Mesothelial cell of epicardium (in vitro differentiated cells): ENCODE results near the gene DCN. TPM values are rescaled to one million over a fixed set of nuclear protein-coding genes. Genes with fewer than 3 reads are reported as not detected.

ENCODE experiments used
- DNase-seq, 2 experiments: peaks; one replicate each; pipeline ENCODE4 v3.0.0; 2021; ENCODE audit warnings: low spot score in 2 of 2; ENCODE audit not compliant: unreplicated experiment in 2 of 2
- H3K27ac Mint-ChIP-seq: 2 replicates; pipeline ENCODE4 v1.8.0; 2021; ENCODE audit warnings: mixed read lengths
- H3K27me3 Mint-ChIP-seq: 2 replicates; pipeline ENCODE4 v1.8.0; 2021; ENCODE audit warnings: low read depth, mixed read lengths
- H3K36me3 Mint-ChIP-seq: 2 replicates; pipeline ENCODE4 v1.8.0; 2021; ENCODE audit warnings: mixed read lengths
- H3K4me1 Mint-ChIP-seq: 2 replicates; pipeline ENCODE4 v1.8.0; 2021; ENCODE audit warnings: mixed read lengths
- H3K4me3 Mint-ChIP-seq: 2 replicates; pipeline ENCODE4 v1.8.0; 2021; ENCODE audit warnings: mild to moderate bottlenecking, moderate library complexity, mixed read lengths
- H3K9me3 Mint-ChIP-seq: 2 replicates; pipeline ENCODE4 v1.8.0; 2021; ENCODE audit warnings: mixed read lengths
- CTCF ChIP-seq: fragments of 200-600 bp; sonication (generic); IDR thresholded peaks from one replicate; pipeline ENCODE4 v1.5.0; 2021; ENCODE audit warnings: antibody characterized with exemption; ENCODE audit not compliant: unreplicated experiment
- total RNA-seq: library from RNA; stranded (reverse); gene quantifications from 3 replicates; pipeline ENCODE4 v1.2.1, GENCODE V29; 2021

DCN gene
- 1,349 to 1,406 TPM (median 1,402 TPM) in 3 replicates for total RNA-seq

GRCh38 chr12:91182636-91183455 is at the start of gene DCN:
Gene DCN, minus strand, starts transcription at chr12:91182817. Its CDS starts 4,265 bp downstream, at chr12:91178552.
- TF ChIP-seq CTCF: no peak
- Mint-ChIP-seq H3K27me3 (no peaks in the 10 kb centered on the region), H3K27ac (peak within 1 kb of the TSS; percentile 98), H3K4me3 (no peak within 1 kb of the TSS), H3K4me1 (peaks cover 53% of the 10 kb centered on the region), H3K9me3 (no peaks in the 10 kb centered on the region), H3K36me3 (no peaks in the 10 kb centered on the region)
- no peak for DNase-seq

GRCh38 chr12:91230841-91231240 is 48.2 kb upstream of the DCN start:
- H3K27me3 Mint-ChIP-seq: no peaks in the 10 kb centered on the region
- peaks cover 12% of the 10 kb centered on the region for H3K4me1 Mint-ChIP-seq
- H3K27ac Mint-ChIP-seq: no peak overlapping the region
- DNase-seq: no peak
- no peak for TF ChIP-seq CTCF
- no peaks in the 10 kb centered on the region for H3K36me3 Mint-ChIP-seq
- no peak overlapping the region for H3K4me3 Mint-ChIP-seq
- H3K9me3 Mint-ChIP-seq: no peaks in the 10 kb centered on the region

GRCh38 chr12:91226951-91227350 is 44.3 kb upstream of the DCN start:
- no peak overlapping the region for H3K4me3 Mint-ChIP-seq
- no peaks in the 10 kb centered on the region for H3K27me3 Mint-ChIP-seq
- H3K4me1 Mint-ChIP-seq: peaks cover 20% of the 10 kb centered on the region
- TF ChIP-seq CTCF: no peak
- H3K9me3 Mint-ChIP-seq: no peaks in the 10 kb centered on the region
- DNase-seq: no peak
- no peak overlapping the region for H3K27ac Mint-ChIP-seq
- H3K36me3 Mint-ChIP-seq: no peaks in the 10 kb centered on the region

- peaks cover 16% of the 10 kb centered on the region for H3K4me1 Mint-ChIP-seq
- no peaks in the 10 kb centered on the region for H3K36me3 Mint-ChIP-seq
- H3K27me3 Mint-ChIP-seq: no peaks in the 10 kb centered on the region
- no peak for TF ChIP-seq CTCF
- H3K27ac Mint-ChIP-seq: no peak overlapping the region
- no peak overlapping the region for H3K4me3 Mint-ChIP-seq
- DNase-seq: no peak
- H3K9me3 Mint-ChIP-seq: no peaks in the 10 kb centered on the region
Observed at GRCh38 chr12:91225316-91225715, 42.7 kb upstream of the DCN start.

GRCh38 chr12:91224401-91224800 is 41.8 kb upstream of the DCN start:
- no peak overlapping the region for H3K4me3 Mint-ChIP-seq
- no peaks in the 10 kb centered on the region for H3K36me3 Mint-ChIP-seq
- H3K27me3 Mint-ChIP-seq: no peaks in the 10 kb centered on the region
- peaks cover 14% of the 10 kb centered on the region for H3K4me1 Mint-ChIP-seq
- no peaks in the 10 kb centered on the region for H3K9me3 Mint-ChIP-seq
- H3K27ac Mint-ChIP-seq: peak overlapping the region; percentile 5
- TF ChIP-seq CTCF: no peak
- no peak for DNase-seq
